ENCODE results near the gene ZNF213.

The ZNF213 gene

DNA sequence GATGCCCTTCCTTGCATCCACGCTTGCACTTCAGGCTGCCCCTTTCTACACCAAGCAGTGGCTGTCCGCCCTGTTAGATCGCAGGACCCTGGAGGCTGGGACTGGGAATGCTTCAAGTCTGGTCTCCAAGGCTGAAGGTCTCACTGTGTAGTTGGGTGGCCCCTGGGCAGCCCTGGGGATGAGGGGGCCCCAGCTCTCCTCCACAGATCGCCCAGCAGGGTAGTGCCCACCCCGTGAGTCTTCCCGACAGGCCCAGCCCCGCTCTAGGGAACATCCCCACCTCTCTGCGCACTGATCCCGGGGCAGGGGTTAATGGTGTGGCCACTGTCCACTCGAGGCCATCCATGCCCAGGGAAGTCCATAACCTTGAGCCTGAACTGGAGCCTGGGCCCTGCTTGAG, 10.3 kb downstream of the ZNF213 start:
- TF ChIP-seq, protein P1, sequence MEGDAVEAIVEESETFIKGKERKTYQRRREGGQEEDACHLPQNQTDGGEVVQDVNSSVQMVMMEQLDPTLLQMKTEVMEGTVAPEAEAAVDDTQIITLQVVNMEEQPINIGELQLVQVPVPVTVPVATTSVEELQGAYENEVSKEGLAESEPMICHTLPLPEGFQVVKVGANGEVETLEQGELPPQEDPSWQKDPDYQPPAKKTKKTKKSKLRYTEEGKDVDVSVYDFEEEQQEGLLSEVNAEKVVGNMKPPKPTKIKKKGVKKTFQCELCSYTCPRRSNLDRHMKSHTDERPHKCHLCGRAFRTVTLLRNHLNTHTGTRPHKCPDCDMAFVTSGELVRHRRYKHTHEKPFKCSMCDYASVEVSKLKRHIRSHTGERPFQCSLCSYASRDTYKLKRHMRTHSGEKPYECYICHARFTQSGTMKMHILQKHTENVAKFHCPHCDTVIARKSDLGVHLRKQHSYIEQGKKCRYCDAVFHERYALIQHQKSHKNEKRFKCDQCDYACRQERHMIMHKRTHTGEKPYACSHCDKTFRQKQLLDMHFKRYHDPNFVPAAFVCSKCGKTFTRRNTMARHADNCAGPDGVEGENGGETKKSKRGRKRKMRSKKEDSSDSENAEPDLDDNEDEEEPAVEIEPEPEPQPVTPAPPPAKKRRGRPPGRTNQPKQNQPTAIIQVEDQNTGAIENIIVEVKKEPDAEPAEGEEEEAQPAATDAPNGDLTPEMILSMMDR (IDR thresholded peaks at IDR 0.05): no peak

- TF ChIP-seq, protein P1 (IDR thresholded peaks at IDR 0.05): no peak
Measured at GRCh38 chr16:3145660-3146059, 10.8 kb downstream of the ZNF213 start.

GRCh38 chr16:3147046-3147756, 12.4 kb downstream of the ZNF213 start:
- TF ChIP-seq, protein P1 (IDR thresholded peaks at IDR 0.05): no peak

DNA sequence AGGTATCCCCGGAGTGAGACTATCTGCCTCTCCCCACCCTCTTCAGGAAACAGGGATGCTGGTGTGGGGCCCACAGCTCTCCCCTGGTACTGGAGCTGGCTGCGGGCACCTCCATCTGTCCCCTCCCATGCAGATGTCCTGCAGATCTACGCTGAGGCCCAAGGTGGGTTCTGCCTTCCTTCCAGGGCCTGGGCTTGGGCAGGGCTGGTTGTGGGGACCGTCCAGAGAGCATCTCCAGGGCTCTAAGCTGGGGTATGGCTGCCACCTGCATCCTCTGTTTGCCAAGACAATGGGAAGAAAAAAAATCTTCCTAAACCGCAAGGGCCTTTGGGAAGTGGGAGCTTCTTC, 12.9 kb downstream of the ZNF213 start:
- TF ChIP-seq, protein P1 (IDR thresholded peaks at IDR 0.05): no peak

- TF ChIP-seq, protein P1 (IDR thresholded peaks at IDR 0.05): no peak
Measured at GRCh38 chr16:3148256-3149192, 13.7 kb downstream of the ZNF213 start.

GRCh38 chr16:3149193-3149530, 14.3 kb downstream of the ZNF213 start:
- TF ChIP-seq, protein P1 (IDR thresholded peaks at IDR 0.05): no peak

- TF ChIP-seq, protein P1 (IDR thresholded peaks at IDR 0.05): peak; percentile 60
Measured at GRCh38 chr16:3149630-3150345, 15.0 kb downstream of the ZNF213 start.
